Measurements from ENCODE around the gene IFNA17.
"Not testable (repeated sequence)": the region's sequence is repeated elsewhere in the genome, so short reads cannot be mapped to it uniquely, and the experiment has no call there.

The IFNA17 gene

GRCh38 chr9:21244836-21245235 is 16.8 kb upstream of the IFNA17 start:
- WGBS, 2 experiments (ENCODE audit: insufficient coverage in 2 of 2): 64 to 86% methylated on average over 2 of the region's 2 CpGs
- H3K9me3 ChIP-seq (ENCODE audit: control insufficient read depth, low read length): no peaks in the 10 kb centered on the region
- H3K4me3 ChIP-seq (ENCODE audit: extremely low read depth, insufficient read depth, low read length, poor library complexity, severe bottlenecking): no peak overlapping the region
- H3K36me3 ChIP-seq (ENCODE audit: control insufficient read depth, insufficient read depth, low read length): no peaks in the 10 kb centered on the region
- no peaks in the 10 kb centered on the region for H3K4me1 ChIP-seq (ENCODE audit: control insufficient read depth, insufficient read depth, low read length, poor library complexity, severe bottlenecking)
- H3K27ac ChIP-seq (ENCODE audit: low read depth, low read length, severe bottlenecking): no peak overlapping the region

GRCh38 chr9:21239911-21240310 is 11.9 kb upstream of the IFNA17 start, which contains the start of gene IFNA14:
Gene IFNA14, minus strand, starts transcription at chr9:21240005. Its CDS starts 70 bp downstream, at chr9:21239935.
- Histone ChIP-seq H3K4me1 (ENCODE audit: control insufficient read depth, insufficient read depth, low read length, poor library complexity, severe bottlenecking) (no peaks in the 10 kb centered on the region), H3K36me3 (ENCODE audit: control insufficient read depth, insufficient read depth, low read length) (no peaks in the 10 kb centered on the region), H3K4me3 (ENCODE audit: extremely low read depth, insufficient read depth, low read length, poor library complexity, severe bottlenecking) (no peak within 1 kb of the TSS), H3K9me3 (ENCODE audit: control insufficient read depth, low read length) (no peaks in the 10 kb centered on the region), H3K27ac (ENCODE audit: low read depth, low read length, severe bottlenecking) (no peak within 1 kb of the TSS)
- 92 to 100% methylated on average over 1 to 2 of the region's 2 CpGs for WGBS, 2 experiments (ENCODE audit: insufficient coverage in 2 of 2)

DNA sequence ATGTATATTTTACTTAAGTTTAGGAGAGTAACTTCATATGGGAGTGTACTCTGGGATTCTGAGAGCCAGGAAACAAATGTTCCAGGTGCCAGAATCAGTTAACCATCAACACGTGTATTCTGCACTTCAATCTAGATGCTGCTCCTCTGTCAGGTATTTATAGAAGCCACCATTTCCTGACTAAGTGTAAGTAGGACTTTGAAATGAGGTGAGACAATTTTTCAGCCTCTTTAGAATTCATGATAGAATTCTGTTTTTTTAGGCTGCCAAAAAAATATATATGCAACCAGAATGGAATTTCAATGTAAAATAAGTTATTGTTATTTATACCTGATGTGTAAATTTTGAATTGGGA is 8.3 kb upstream of the IFNA17 start:
- H3K4me1 ChIP-seq (ENCODE audit: control insufficient read depth, insufficient read depth, low read length, poor library complexity, severe bottlenecking); H3K4me3 ChIP-seq (ENCODE audit: extremely low read depth, insufficient read depth, low read length, poor library complexity, severe bottlenecking); H3K27ac ChIP-seq (ENCODE audit: low read depth, low read length, severe bottlenecking); H3K9me3 ChIP-seq (ENCODE audit: control insufficient read depth, low read length); H3K36me3 ChIP-seq (ENCODE audit: control insufficient read depth, insufficient read depth, low read length): not testable (repeated sequence)
- WGBS, 2 experiments (ENCODE audit: insufficient coverage in 2 of 2): no CpG with 5 or more reads among the region's 1 CpG

GRCh38 chr9:21235468-21236359 is 7.7 kb upstream of the IFNA17 start:
- not testable (repeated sequence) for H3K27ac ChIP-seq (ENCODE audit: low read depth, low read length, severe bottlenecking); H3K4me3 ChIP-seq (ENCODE audit: extremely low read depth, insufficient read depth, low read length, poor library complexity, severe bottlenecking); H3K4me1 ChIP-seq (ENCODE audit: control insufficient read depth, insufficient read depth, low read length, poor library complexity, severe bottlenecking); H3K36me3 ChIP-seq (ENCODE audit: control insufficient read depth, insufficient read depth, low read length); H3K9me3 ChIP-seq (ENCODE audit: control insufficient read depth, low read length)
- WGBS, 2 experiments (ENCODE audit: insufficient coverage in 2 of 2): 33 to 100% methylated on average over 1 of the region's 8 CpGs

DNA sequence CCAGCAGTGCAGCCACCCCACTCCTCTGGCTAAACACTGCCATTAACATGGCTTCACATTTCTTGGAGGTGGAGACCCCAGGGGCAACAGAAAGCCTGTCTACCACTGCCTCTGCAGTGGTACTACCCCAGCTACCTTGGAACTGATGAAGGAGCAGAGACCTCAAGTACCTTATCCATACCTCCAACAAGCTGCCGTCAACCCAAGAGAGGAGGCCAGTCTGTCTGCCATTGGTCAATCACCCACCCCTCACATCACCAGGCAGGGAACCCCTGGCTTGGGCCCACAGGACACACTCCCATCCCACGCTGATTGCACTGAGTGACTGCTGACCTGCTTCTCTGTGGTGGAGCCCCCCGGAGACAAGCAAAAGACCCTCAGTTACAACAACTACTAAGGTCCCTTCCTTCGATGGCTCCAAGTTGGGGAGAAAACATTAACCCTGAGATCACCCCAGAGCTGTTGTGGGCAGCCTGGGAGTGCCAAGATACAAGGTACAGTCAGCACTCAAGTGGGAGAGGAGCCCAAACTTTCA is 6.2 kb upstream of the IFNA17 start:
- Histone ChIP-seq H3K9me3 (ENCODE audit: control insufficient read depth, low read length) (no peaks in the 10 kb centered on the region), H3K27ac (ENCODE audit: low read depth, low read length, severe bottlenecking) (no peak overlapping the region), H3K36me3 (ENCODE audit: control insufficient read depth, insufficient read depth, low read length) (no peaks in the 10 kb centered on the region), H3K4me1 (ENCODE audit: control insufficient read depth, insufficient read depth, low read length, poor library complexity, severe bottlenecking) (no peaks in the 10 kb centered on the region), H3K4me3 (ENCODE audit: extremely low read depth, insufficient read depth, low read length, poor library complexity, severe bottlenecking) (no peak overlapping the region)
- WGBS, 2 experiments (ENCODE audit: insufficient coverage in 2 of 2): 67 to 100% methylated on average over 2 to 3 of the region's 4 CpGs

DNA sequence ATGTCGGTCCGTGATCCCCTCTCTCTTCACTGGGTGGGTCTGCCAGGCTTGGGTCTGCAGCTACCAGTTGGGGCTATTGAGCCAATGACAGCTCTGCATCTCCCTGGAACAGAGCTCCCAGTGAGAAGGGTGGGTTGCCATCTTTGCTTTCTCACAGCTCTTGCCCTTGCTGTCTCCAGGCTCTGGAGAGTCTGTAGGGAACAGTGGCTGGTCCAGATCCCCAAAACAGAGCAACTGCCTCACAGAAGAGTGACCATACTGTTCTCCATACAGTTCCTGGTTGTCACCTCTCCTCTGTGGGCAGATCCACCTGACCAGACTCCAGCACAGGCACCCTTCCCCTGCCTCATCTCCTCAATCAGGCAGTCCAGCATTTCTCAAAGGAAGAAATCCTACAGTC is 5.2 kb upstream of the IFNA17 start:
- Histone ChIP-seq H3K4me1 (ENCODE audit: control insufficient read depth, insufficient read depth, low read length, poor library complexity, severe bottlenecking) (no peaks in the 10 kb centered on the region), H3K4me3 (ENCODE audit: extremely low read depth, insufficient read depth, low read length, poor library complexity, severe bottlenecking) (no peak overlapping the region), H3K9me3 (ENCODE audit: control insufficient read depth, low read length) (no peaks in the 10 kb centered on the region), H3K36me3 (ENCODE audit: control insufficient read depth, insufficient read depth, low read length) (no peaks in the 10 kb centered on the region), H3K27ac (ENCODE audit: low read depth, low read length, severe bottlenecking) (no peak overlapping the region)
- WGBS, 2 experiments (ENCODE audit: insufficient coverage in 2 of 2): 60 to 89% methylated on average over 2 of the region's 2 CpGs

DNA sequence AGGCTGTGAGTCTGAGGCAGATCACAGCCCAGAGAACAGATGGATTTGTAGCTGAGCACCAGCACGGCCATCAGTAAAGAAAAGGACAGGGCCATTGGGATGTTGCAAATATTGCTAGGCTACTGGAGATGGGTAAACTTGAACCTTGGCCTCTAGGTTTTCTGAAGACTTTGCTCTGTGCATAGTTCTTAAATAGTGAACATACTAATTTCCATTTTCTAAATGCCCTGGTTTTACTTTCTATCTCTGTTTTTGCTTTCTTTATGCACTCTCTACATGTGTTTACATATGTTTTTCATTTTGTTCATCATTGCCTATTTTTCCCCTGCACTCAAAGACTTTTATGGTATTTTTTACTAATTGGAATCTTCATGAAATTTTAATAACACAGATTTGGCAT is 10.8 kb downstream of the IFNA17 start, which contains the start of gene IFNA16:
TSS of gene IFNA16 (minus strand) at position 101 of the 400 bp plus-strand sequence. CDS start at position 95, 6 bp downstream.
- not testable (repeated sequence) for H3K4me1 ChIP-seq (ENCODE audit: control insufficient read depth, insufficient read depth, low read length, poor library complexity, severe bottlenecking); H3K9me3 ChIP-seq (ENCODE audit: control insufficient read depth, low read length); H3K36me3 ChIP-seq (ENCODE audit: control insufficient read depth, insufficient read depth, low read length); H3K27ac ChIP-seq (ENCODE audit: low read depth, low read length, severe bottlenecking); H3K4me3 ChIP-seq (ENCODE audit: extremely low read depth, insufficient read depth, low read length, poor library complexity, severe bottlenecking)
- 80 to 100% methylated on average over 1 of the region's 1 CpG for WGBS, 2 experiments (ENCODE audit: insufficient coverage in 2 of 2)

DNA sequence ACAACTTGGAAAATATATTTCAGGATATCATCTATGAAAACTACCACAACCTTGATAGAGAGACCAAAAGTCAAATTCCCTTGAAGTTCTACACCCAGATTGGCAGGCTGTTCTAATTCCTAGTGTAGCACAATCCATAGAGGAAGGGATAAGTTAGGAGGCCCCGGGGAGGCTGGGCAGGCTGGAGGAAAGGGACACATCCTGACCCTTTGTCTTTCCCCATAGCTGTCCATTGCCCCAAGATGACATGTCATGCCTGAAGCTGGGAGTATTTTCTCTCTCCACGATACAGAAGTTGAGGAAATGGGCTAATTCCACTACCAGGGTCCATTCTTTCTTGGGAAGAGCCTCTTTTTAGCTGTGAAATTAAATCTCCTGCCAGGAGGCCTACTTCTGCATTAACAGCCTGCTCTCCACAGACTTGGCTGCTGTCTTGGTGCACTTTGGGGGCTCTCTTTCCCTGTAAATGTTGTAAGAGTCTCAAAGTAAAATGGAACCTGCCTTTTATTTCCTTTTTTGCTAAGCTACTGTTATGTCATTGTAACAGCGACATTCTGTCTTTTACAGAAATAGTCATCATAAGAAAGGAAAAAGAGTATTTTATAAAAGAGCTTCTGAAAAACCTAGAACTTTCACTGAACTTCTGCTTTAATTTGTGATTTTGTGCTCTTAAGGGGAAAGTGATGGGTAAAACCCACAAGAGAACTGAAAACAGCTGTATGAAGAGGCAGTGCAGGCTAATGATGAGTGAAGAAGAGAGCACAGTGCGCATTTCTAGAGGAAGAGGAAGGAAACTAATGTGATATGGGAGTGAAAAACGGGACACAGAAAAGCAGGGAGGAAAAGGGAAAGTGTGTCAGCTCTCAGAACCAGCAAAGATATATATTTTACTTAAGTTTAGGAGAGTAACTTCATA is 14.4 kb downstream of the IFNA17 start:
- H3K4me1 ChIP-seq (ENCODE audit: control insufficient read depth, insufficient read depth, low read length, poor library complexity, severe bottlenecking): not testable (repeated sequence)
- 14% methylated on average over 1 of the region's 5 CpGs; no CpG with 5 or more reads in 1 of the 2 experiments for WGBS, 2 experiments (ENCODE audit: insufficient coverage in 2 of 2)

DNA sequence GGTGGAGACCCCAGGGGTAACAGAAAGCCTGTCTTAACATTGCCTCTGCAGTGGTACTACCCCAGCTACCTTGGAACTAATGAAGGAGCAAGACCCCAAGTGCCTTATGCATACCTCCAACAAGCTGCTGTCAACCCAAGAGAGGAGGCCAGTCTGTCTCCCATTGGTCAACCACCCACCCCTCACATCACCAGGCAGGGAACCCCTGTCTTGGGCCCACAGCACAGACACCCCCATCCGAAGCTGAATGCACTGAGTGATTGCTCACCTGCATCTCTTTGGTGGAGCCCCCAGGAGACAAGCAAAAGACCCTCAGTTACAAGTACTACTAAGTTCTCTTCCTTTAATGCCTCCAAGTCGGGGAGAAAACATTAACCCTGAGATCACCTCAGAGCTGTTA is 15.9 kb downstream of the IFNA17 start:
- not testable (repeated sequence) for H3K36me3 ChIP-seq (ENCODE audit: control insufficient read depth, insufficient read depth, low read length); H3K9me3 ChIP-seq (ENCODE audit: control insufficient read depth, low read length); H3K4me3 ChIP-seq (ENCODE audit: extremely low read depth, insufficient read depth, low read length, poor library complexity, severe bottlenecking); H3K27ac ChIP-seq (ENCODE audit: low read depth, low read length, severe bottlenecking); H3K4me1 ChIP-seq (ENCODE audit: control insufficient read depth, insufficient read depth, low read length, poor library complexity, severe bottlenecking)
- WGBS, 2 experiments (ENCODE audit: insufficient coverage in 2 of 2): 78% methylated on average over 2 of the region's 2 CpGs; no CpG with 5 or more reads in 1 of the 2 experiments

More for the DNA sequence above, 14.4 kb downstream of the IFNA17 start:
- not testable (repeated sequence) for H3K36me3 ChIP-seq (ENCODE audit: control insufficient read depth, insufficient read depth, low read length); H3K9me3 ChIP-seq (ENCODE audit: control insufficient read depth, low read length); H3K4me3 ChIP-seq (ENCODE audit: extremely low read depth, insufficient read depth, low read length, poor library complexity, severe bottlenecking); H3K27ac ChIP-seq (ENCODE audit: low read depth, low read length, severe bottlenecking)

DNA sequence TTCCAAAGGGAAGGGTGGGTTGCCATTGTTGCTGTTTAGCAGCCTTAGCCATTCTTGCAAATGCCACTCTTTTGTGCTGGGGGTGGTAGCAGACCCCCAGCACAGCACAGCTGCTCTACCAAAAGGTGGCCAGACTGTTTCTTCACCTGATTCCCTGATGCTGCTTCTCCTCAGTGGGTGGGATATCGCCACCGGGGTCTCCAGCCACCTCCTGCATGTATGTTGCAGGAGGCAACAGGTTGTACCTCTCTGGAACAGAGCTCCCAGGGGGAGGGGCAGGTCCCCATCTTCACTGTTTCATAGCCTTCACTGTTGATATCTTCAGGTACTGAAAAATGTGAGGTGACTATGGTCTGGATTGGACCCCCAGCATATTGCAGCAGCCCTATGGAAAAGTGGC is 17.2 kb downstream of the IFNA17 start:
- H3K4me3 ChIP-seq (ENCODE audit: extremely low read depth, insufficient read depth, low read length, poor library complexity, severe bottlenecking); H3K4me1 ChIP-seq (ENCODE audit: control insufficient read depth, insufficient read depth, low read length, poor library complexity, severe bottlenecking): not testable (repeated sequence)
- 100% methylated on average over 1 of the region's 2 CpGs; no CpG with 5 or more reads in 1 of the 2 experiments for WGBS, 2 experiments (ENCODE audit: insufficient coverage in 2 of 2)

More for the DNA sequence above, 17.2 kb downstream of the IFNA17 start:
- H3K9me3 ChIP-seq (ENCODE audit: control insufficient read depth, low read length); H3K27ac ChIP-seq (ENCODE audit: low read depth, low read length, severe bottlenecking); H3K36me3 ChIP-seq (ENCODE audit: control insufficient read depth, insufficient read depth, low read length): not testable (repeated sequence)

Data from mesodermal cell (in vitro differentiated cells).